WI38 (cell line): Measurements from ENCODE around the gene BCAP31.

ENCODE experiments used
- H3K4me3 ChIP-seq: 2 replicates; pipeline ENCODE4 v1.5.1; 2011; ENCODE audit warnings: low read depth, mild to moderate bottlenecking, control low read depth, low read length
- CTCF ChIP-seq: IDR thresholded peaks from 2 replicates; pipeline ENCODE4 v1.5.1; 2012; ENCODE audit warnings: low read depth, mild to moderate bottlenecking, control low read depth, low read length

BCAP31 gene

GRCh38 chrX:153672531-153673427 is 51.4 kb downstream of the BCAP31 start:
- H3K4me3 ChIP-seq: no peak overlapping the region
- no peak for TF ChIP-seq CTCF

GRCh38 chrX:153671589-153672530 is 52.3 kb downstream of the BCAP31 start:
- H3K4me3 ChIP-seq: no peak overlapping the region

GRCh38 chrX:153670748-153671588 is 53.2 kb downstream of the BCAP31 start:
- TF ChIP-seq CTCF: no peak
- H3K4me3 ChIP-seq: no peak overlapping the region

More at GRCh38 chrX:153671589-153672530, 52.3 kb downstream of the BCAP31 start:
- no peak for TF ChIP-seq CTCF

GRCh38 chrX:153669901-153670731 is 54.1 kb downstream of the BCAP31 start:
- no peak overlapping the region for H3K4me3 ChIP-seq
- no peak for TF ChIP-seq CTCF

- no peak overlapping the region for H3K4me3 ChIP-seq
- TF ChIP-seq CTCF: peak; percentile 75
Observed at GRCh38 chrX:153669174-153669890, 54.9 kb downstream of the BCAP31 start.
